MM.1S (cell line): ENCODE data around the gene SLC23A2.
"Not testable (repeated sequence)": the region's sequence is repeated elsewhere in the genome, so short reads cannot be mapped to it uniquely, and the experiment has no call there.

ENCODE experiments used
- DNase-seq: peaks from one replicate; pipeline ENCODE4 v3.0.0-alpha.2; 2015
- H2AFZ ChIP-seq: fragments of 300-600 bp; sonication (generic); 2 replicates; pipeline ENCODE4 v1.6.0; 2016; ENCODE audit warnings: antibody characterized with exemption, low read length
- H3F3A ChIP-seq: fragments of 300-600 bp; sonication (generic); 2 replicates; pipeline ENCODE4 v1.6.1; 2016; ENCODE audit warnings: mild to moderate bottlenecking, antibody characterized with exemption, low read length, moderate library complexity, mixed read lengths; ENCODE audit not compliant: insufficient read depth
- H3K27ac ChIP-seq: fragments of 300-600 bp; sonication (generic); 2 replicates; pipeline ENCODE4 v1.5.1; 2016; ENCODE audit warnings: mild to moderate bottlenecking, low read length
- H3K27me3 ChIP-seq: fragments of 300-600 bp; sonication (generic); replicated peaks from 2 replicates; pipeline ENCODE4 v1.6.0; 2016; ENCODE audit warnings: low read length; ENCODE audit not compliant: insufficient read depth
- H3K36me3 ChIP-seq: fragments of 300-600 bp; sonication (generic); replicated peaks from 2 replicates; pipeline ENCODE4 v1.6.1; 2016; ENCODE audit warnings: mild to moderate bottlenecking, low read length, mixed read lengths; ENCODE audit not compliant: insufficient read depth
- H3K4me1 ChIP-seq: fragments of 300-600 bp; sonication (generic); 2 replicates; pipeline ENCODE4 v1.6.1; 2016; ENCODE audit warnings: low read length, mixed read lengths
- H3K4me2 ChIP-seq: fragments of 300-600 bp; sonication (generic); 2 replicates; pipeline ENCODE4 v1.6.0; 2016; ENCODE audit warnings: low read depth, low read length
- H3K4me3 ChIP-seq: fragments of 300-600 bp; sonication (generic); 2 replicates; pipeline ENCODE4 v1.5.1; 2016; ENCODE audit warnings: low read length, mixed read lengths
- H3K79me2 ChIP-seq: fragments of 300-600 bp; sonication (generic); 2 replicates; pipeline ENCODE4 v1.6.1; 2016; ENCODE audit warnings: mixed run types, low read length, mixed read lengths
- H3K9ac ChIP-seq: fragments of 300-600 bp; sonication (generic); 2 replicates; pipeline ENCODE4 v1.6.1; 2016; ENCODE audit warnings: low read length, mixed read lengths
- H3K9me2 ChIP-seq: fragments of 300-600 bp; sonication (generic); replicated peaks from 2 replicates; pipeline ENCODE4 v1.6.1; 2016; ENCODE audit warnings: mild to moderate bottlenecking, low read length, mixed read lengths; ENCODE audit not compliant: insufficient read depth
- H3K9me3 ChIP-seq: fragments of 300-600 bp; sonication (generic); replicated peaks from 2 replicates; pipeline ENCODE4 v1.6.1; 2016; ENCODE audit warnings: mild to moderate bottlenecking, low read length, mixed read lengths; ENCODE audit not compliant: insufficient read depth
- H4K20me1 ChIP-seq: fragments of 300-600 bp; sonication (generic); 2 replicates; pipeline ENCODE4 v1.6.1; 2016; ENCODE audit warnings: mild to moderate bottlenecking, low read length, moderate library complexity, mixed read lengths; ENCODE audit not compliant: insufficient read depth
- CTCF ChIP-seq: fragments of 300-600 bp; sonication (generic); IDR thresholded peaks from 2 replicates; pipeline ENCODE4 v1.5.1; 2016; ENCODE audit warnings: antibody characterized with exemption, low read length, mixed read lengths
- EZH2 ChIP-seq: fragments of 300-600 bp; sonication (generic); optimal IDR thresholded peaks from 2 replicates; pipeline ENCODE3; 2017; ENCODE audit warnings: low read depth, mild to moderate bottlenecking, antibody characterized with exemption, low read length, mixed read lengths
- EZH2phosphoT487 ChIP-seq: fragments of 300-600 bp; sonication (generic); IDR thresholded peaks from 2 replicates; pipeline ENCODE4 v1.6.1; 2018; ENCODE audit warnings: antibody characterized with exemption, low read length

SLC23A2 gene

GRCh38 chr20:5033566-5033965, 32.3 kb upstream of the SLC23A2 start:
- Histone ChIP-seq H3K36me3 (no peaks in the 10 kb centered on the region), H3K4me2 (no peak overlapping the region), H2AFZ (no peak overlapping the region), H4K20me1 (no peaks in the 10 kb centered on the region), H3K27ac (no peak overlapping the region), H3K27me3 (no peaks in the 10 kb centered on the region), H3K79me2 (no peaks in the 10 kb centered on the region), H3K4me3 (no peak overlapping the region), H3K9me3 (no peaks in the 10 kb centered on the region), H3F3A (no peaks in the 10 kb centered on the region), H3K4me1 (no peaks in the 10 kb centered on the region), H3K9me2 (no peaks in the 10 kb centered on the region), H3K9ac (no peak overlapping the region)
- no peak for DNase-seq
- TF ChIP-seq EZH2 (no peak), CTCF (no peak), EZH2phosphoT487 (no peak)

DNA sequence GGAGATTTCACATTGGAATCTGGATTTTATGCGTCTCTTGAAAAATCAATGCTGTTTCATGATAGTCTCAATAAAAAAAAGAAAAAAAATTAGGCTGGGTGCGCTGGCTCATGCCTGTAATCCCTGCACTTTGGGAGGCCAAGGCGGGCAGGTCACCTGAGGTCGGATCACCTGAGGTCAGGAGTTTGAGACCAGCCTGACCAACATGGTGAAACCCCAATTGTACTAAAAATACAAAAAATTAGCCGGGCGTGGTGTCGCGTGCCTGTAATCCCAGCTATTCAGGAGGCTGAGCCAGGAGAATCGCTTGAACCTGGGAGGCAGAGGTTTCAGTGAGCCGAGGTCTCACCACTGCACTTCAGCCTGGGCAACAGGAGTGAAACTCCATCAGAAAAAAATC, 30.4 kb upstream of the SLC23A2 start:
- DNase-seq, H3K36me3 ChIP-seq, H3F3A ChIP-seq: not testable (repeated sequence)

GRCh38 chr20:5031206-5031557, 29.9 kb upstream of the SLC23A2 start:
- DNase-seq = no peak
- TF ChIP-seq EZH2phosphoT487 = no peak
- TF ChIP-seq EZH2 = no peak
- no peak for TF ChIP-seq CTCF
- Histone ChIP-seq H3K9ac (no peak overlapping the region), H3K27ac (no peak overlapping the region), H3K36me3 (no peaks in the 10 kb centered on the region), H2AFZ (no peak overlapping the region), H3K27me3 (no peaks in the 10 kb centered on the region), H3K4me3 (no peak overlapping the region), H3K79me2 (no peaks in the 10 kb centered on the region), H3K4me2 (no peak overlapping the region), H3K9me2 (no peaks in the 10 kb centered on the region), H4K20me1 (no peaks in the 10 kb centered on the region), H3F3A (no peaks in the 10 kb centered on the region), H3K4me1 (no peaks in the 10 kb centered on the region), H3K9me3 (no peaks in the 10 kb centered on the region)

More for the DNA sequence above, 30.4 kb upstream of the SLC23A2 start:
- not testable (repeated sequence) for H3K9me3 ChIP-seq, H3K9me2 ChIP-seq, H3K27me3 ChIP-seq, H2AFZ ChIP-seq, H4K20me1 ChIP-seq, H3K4me2 ChIP-seq, H3K4me3 ChIP-seq, H3K79me2 ChIP-seq, H3K27ac ChIP-seq, H3K4me1 ChIP-seq, H3K9ac ChIP-seq

- no peak for DNase-seq
- no peaks in the 10 kb centered on the region for H3K4me1 ChIP-seq
- no peaks in the 10 kb centered on the region for H4K20me1 ChIP-seq
- no peaks in the 10 kb centered on the region for H3K36me3 ChIP-seq
- H3K9me2 ChIP-seq = no peaks in the 10 kb centered on the region
- TF ChIP-seq CTCF (no peak), EZH2 (no peak), EZH2phosphoT487 (no peak)
- H3K4me2 ChIP-seq = no peak overlapping the region
- no peak overlapping the region for H3K9ac ChIP-seq
- no peaks in the 10 kb centered on the region for H3F3A ChIP-seq
- no peak overlapping the region for H3K4me3 ChIP-seq
- H3K27ac ChIP-seq = no peak overlapping the region
- no peaks in the 10 kb centered on the region for H3K79me2 ChIP-seq
- no peak overlapping the region for H2AFZ ChIP-seq
- H3K9me3 ChIP-seq = no peaks in the 10 kb centered on the region
- H3K27me3 ChIP-seq = no peaks in the 10 kb centered on the region
Measured at GRCh38 chr20:5030348-5031205, 29.3 kb upstream of the SLC23A2 start.

- H3K9me2 ChIP-seq, H3K9me3 ChIP-seq, H3K4me3 ChIP-seq, H3F3A ChIP-seq, H3K9ac ChIP-seq, H3K27me3 ChIP-seq, H3K36me3 ChIP-seq, DNase-seq, H2AFZ ChIP-seq, H3K27ac ChIP-seq, H4K20me1 ChIP-seq, H3K4me1 ChIP-seq, H3K79me2 ChIP-seq, H3K4me2 ChIP-seq: not testable (repeated sequence)
Measured at GRCh38 chr20:5028258-5029059, 27.1 kb upstream of the SLC23A2 start.
